Measurements from ENCODE around the gene HOXC11.
A peak's percentile ranks its signal among the peaks of the same experiment; 100 is the strongest.

The HOXC11 gene

GRCh38 chr12:54000116-54001114 is 27.5 kb downstream of the HOXC11 start, which contains the start of gene HOXC9:
TSS of gene HOXC9 (plus strand) at chr12:54000161. CDS start at chr12:54000189, 28 bp downstream.
- DNase-seq: no peak

GRCh38 chr12:54001283-54002187 is 28.6 kb downstream of the HOXC11 start:
- no peak for DNase-seq

- DNase-seq: no peak
These were observed 29.5 kb downstream of the HOXC11 start for GRCh38 chr12:54002278-54002914.

GRCh38 chr12:54002915-54003389 is 30.0 kb downstream of the HOXC11 start:
- DNase-seq: no peak

- DNase-seq: no peak
These were observed 30.7 kb downstream of the HOXC11 start for GRCh38 chr12:54003625-54004024.

GRCh38 chr12:54004063-54004840 is 31.3 kb downstream of the HOXC11 start:
- no peak for DNase-seq

GRCh38 chr12:54004841-54005530 is 32.1 kb downstream of the HOXC11 start:
- DNase-seq: no peak

- no peak for DNase-seq
These were observed 32.6 kb downstream of the HOXC11 start for GRCh38 chr12:54005531-54005852.

GRCh38 chr12:54005853-54006558 is 33.1 kb downstream of the HOXC11 start:
- peak; percentile 35 for DNase-seq

GRCh38 chr12:54006559-54007220 is 33.8 kb downstream of the HOXC11 start:
- DNase-seq: no peak

GRCh38 chr12:54007538-54008259 is 34.8 kb downstream of the HOXC11 start:
- DNase-seq: no peak

GRCh38 chr12:54008260-54008552 is 35.3 kb downstream of the HOXC11 start:
- no peak for DNase-seq

- DNase-seq: no peak
These were observed 36.5 kb downstream of the HOXC11 start for GRCh38 chr12:54009171-54010052.

GRCh38 chr12:54010053-54010971 is 37.4 kb downstream of the HOXC11 start:
- no peak for DNase-seq

- DNase-seq: no peak
These were observed 38.2 kb downstream of the HOXC11 start for GRCh38 chr12:54010972-54011664.

- DNase-seq: no peak
These were observed 39.0 kb downstream of the HOXC11 start for GRCh38 chr12:54011665-54012532.
